NB4 (cell line): ENCODE measurements around the gene CCDC57.

Experiments
- MYC ChIP-seq: IDR thresholded peaks from 2 replicates; pipeline ENCODE4 v1.6.1; 2011; ENCODE audit warnings: low read depth, low read length
- POLR2A ChIP-seq: IDR thresholded peaks from 2 replicates; pipeline ENCODE4 v1.6.1; 2011; ENCODE audit warnings: mild to moderate bottlenecking; ENCODE audit not compliant: insufficient read length; ENCODE audit errors: extremely low read depth
- TF ChIP-seq, protein P1 (sequence below): IDR thresholded peaks from one replicate; pipeline ENCODE4 v1.5.1; 2012; ENCODE audit warnings: low read depth, low read length
- TF ChIP-seq, protein P2 (sequence below): IDR thresholded peaks from 2 replicates; pipeline ENCODE4 v1.6.1; 2011; ENCODE audit warnings: low read depth, low read length

DNA sequence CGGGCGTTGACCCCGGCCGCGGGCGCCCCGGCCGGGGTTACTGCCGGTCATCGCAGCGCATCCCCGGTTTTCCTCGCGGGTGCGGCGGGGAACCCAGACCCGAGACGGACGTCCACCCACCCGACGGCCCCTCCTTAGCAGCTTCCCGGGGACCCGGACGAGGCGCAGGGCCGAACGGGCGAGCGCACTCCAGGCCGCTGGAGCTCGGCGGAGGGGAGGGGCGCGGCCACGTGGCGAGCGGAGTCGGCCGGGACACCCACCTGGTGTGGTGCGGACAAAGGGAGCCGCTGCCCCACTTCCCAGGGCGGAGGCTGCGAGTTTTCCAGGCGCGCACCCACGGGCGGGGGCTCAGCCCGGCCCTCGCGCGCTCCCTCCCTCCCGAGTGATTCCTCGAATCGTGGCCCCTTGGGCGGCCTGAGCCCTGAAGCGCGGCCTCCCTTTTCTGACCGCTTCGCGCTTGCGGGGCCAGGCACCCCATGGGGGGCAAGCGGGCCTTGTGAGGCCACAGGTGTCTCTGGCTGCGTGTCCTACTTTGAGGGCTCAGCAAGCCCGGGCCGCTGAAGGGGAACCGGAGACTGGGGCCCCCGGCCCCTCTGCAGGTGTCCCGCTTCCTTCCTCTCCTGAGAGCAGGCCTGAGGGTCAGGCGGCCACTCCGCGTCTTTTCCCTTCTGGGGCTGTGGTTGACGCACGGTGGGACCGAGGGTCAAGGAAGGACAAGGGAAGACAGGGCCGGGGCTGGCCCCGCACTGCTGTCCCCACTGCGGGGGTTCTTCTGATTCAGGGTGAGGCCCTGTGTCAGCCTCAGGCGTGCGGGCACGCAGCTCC, 113.5 kb downstream of the CCDC57 start:
- TF ChIP-seq MYC, result peak; percentile 87
- TF ChIP-seq, protein P1, sequence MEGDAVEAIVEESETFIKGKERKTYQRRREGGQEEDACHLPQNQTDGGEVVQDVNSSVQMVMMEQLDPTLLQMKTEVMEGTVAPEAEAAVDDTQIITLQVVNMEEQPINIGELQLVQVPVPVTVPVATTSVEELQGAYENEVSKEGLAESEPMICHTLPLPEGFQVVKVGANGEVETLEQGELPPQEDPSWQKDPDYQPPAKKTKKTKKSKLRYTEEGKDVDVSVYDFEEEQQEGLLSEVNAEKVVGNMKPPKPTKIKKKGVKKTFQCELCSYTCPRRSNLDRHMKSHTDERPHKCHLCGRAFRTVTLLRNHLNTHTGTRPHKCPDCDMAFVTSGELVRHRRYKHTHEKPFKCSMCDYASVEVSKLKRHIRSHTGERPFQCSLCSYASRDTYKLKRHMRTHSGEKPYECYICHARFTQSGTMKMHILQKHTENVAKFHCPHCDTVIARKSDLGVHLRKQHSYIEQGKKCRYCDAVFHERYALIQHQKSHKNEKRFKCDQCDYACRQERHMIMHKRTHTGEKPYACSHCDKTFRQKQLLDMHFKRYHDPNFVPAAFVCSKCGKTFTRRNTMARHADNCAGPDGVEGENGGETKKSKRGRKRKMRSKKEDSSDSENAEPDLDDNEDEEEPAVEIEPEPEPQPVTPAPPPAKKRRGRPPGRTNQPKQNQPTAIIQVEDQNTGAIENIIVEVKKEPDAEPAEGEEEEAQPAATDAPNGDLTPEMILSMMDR, result no peak
- TF ChIP-seq POLR2A, result peak; percentile 15
- TF ChIP-seq, protein P2, sequence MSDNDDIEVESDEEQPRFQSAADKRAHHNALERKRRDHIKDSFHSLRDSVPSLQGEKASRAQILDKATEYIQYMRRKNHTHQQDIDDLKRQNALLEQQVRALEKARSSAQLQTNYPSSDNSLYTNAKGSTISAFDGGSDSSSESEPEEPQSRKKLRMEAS, result peak; percentile 84
